ENCODE results near the gene CD81. TPM values are rescaled to one million over a fixed set of nuclear protein-coding genes. Genes with fewer than 3 reads are reported as not detected.
"Not testable (repeated sequence)": the region's sequence is repeated elsewhere in the genome, so short reads cannot be mapped to it uniquely, and the experiment has no call there.

CD81 gene
- total RNA-seq, 2 experiments from 2014 or later: 127 to 128 TPM

DNA sequence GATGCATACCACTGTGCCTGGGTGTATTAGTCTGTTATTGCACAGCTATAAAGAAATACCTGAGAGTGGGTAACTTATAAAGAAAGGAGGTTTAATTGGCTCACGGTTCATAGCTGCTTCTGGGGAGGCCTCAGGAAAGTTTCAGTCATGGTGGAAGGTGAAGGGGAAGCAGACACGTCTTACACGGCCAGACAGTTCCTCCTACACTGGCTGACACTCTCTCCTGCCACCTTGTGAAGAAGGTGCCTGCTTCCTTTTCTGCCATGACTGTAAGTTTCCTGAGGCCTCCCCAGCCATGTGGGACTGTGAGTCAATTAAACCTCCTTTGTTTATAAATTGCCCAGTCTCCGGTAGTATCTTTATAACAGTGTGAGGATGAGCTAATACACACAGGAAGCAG is 33.6 kb upstream of the CD81 start:
- Mint-ChIP-seq H3K4me3 (no peak overlapping the region), H3K36me3 (ENCODE audit: low read depth) (no peaks in the 10 kb centered on the region), H3K27me3 (ENCODE audit: low read depth) (no peaks in the 10 kb centered on the region), H3K4me1 (ENCODE audit: low read depth) (no peaks in the 10 kb centered on the region), H3K27ac (no peak overlapping the region), H3K9me3 (peaks cover 17% of the 10 kb centered on the region)
- intact Hi-C loops (cut with micrococcal nuclease): no loop called here
- CTCF ChIA-PET: interaction anchor here (0.9 to 1.5 kb wide), 2 partner anchors 39 to 189 kb away, joined by 3 to 4 read pairs; no protein-coding TSS in a partner anchor
- DNase-seq: no peak

DNA sequence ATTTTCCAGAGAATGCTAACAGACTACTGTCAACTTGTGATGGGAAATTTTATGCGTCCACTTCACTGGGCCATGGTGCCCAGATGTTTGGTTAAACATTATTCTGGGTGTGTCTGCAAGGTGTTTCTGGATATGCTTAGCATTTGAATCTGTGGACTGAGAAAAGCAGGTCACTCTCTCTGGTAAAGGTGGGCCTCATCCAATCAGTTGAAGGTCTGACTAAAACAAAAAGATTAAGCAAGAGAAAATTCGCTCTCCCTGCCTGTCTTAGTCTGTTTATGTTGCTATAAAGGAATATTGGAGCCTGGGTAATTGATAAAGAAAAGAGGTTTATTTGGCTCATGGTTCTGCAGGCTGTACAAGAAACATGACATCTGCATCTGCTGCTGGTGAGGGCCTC is 32.1 kb upstream of the CD81 start:
- no peaks in the 10 kb centered on the region for H3K4me1 Mint-ChIP-seq (ENCODE audit: low read depth)
- CTCF ChIA-PET: interaction anchor here (1.5 kb wide), 1 partner anchor 75 kb away, joined by 4 read pairs; no protein-coding TSS in a partner anchor
- H3K4me3 Mint-ChIP-seq: no peak overlapping the region
- peaks cover 4% of the 10 kb centered on the region for H3K36me3 Mint-ChIP-seq (ENCODE audit: low read depth)
- intact Hi-C loops (cut with micrococcal nuclease): no loop called here
- no peak overlapping the region for H3K27ac Mint-ChIP-seq
- no peak for DNase-seq
- H3K9me3 Mint-ChIP-seq: peaks cover 21% of the 10 kb centered on the region
- H3K27me3 Mint-ChIP-seq (ENCODE audit: low read depth): no peaks in the 10 kb centered on the region

- intact Hi-C loops (cut with micrococcal nuclease): no loop called here
- H3K4me1 Mint-ChIP-seq (ENCODE audit: low read depth): no peaks in the 10 kb centered on the region
- peaks cover 4% of the 10 kb centered on the region for H3K36me3 Mint-ChIP-seq (ENCODE audit: low read depth)
- no peak overlapping the region for H3K27ac Mint-ChIP-seq
- H3K27me3 Mint-ChIP-seq (ENCODE audit: low read depth): no peaks in the 10 kb centered on the region
- CTCF ChIA-PET: no interaction called here
- no peak for DNase-seq
- H3K9me3 Mint-ChIP-seq: peaks cover 21% of the 10 kb centered on the region
- H3K4me3 Mint-ChIP-seq: no peak overlapping the region
Measured at GRCh38 chr11:2346014-2346413, 31.1 kb upstream of the CD81 start.

DNA sequence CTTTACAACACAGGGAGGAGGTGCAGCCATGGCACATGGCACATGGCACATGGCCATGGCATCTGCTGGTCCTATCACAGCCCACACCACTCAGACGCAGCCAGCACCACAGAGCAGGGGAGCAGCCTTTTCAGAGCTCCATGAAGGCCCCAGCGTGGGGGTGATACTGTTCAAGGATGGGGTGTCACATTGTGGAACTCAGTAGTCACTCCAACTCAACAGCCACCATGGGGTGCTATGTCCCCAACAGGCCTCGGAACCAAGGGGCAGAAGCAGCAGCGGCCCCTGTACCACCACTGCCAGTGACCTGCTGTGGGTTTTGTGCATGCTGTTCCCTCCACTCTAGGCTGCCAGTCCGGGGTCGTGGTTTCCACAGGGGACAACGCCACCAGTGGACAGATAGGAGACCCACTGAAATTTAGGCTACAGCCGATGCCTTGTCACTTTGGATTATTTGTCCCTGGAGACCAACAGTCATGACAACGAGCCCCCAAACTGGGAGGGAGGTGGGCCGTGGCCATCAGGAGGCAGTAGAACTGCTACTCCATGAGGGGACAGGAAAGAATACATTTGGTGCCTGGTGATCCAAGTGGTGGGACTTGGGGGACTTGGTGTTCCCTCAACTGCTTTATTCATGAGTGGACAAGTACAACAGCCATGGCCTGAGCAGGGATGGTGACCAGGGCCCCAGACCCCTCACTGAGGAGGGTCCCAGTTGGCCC is 30.4 kb upstream of the CD81 start:
- Mint-ChIP-seq H3K27me3 (ENCODE audit: low read depth) (no peaks in the 10 kb centered on the region), H3K4me3 (no peak overlapping the region), H3K9me3 (peaks cover 21% of the 10 kb centered on the region), H3K4me1 (ENCODE audit: low read depth) (no peaks in the 10 kb centered on the region), H3K36me3 (ENCODE audit: low read depth) (peaks cover 4% of the 10 kb centered on the region), H3K27ac (no peak overlapping the region)
- no peak for DNase-seq
- CTCF ChIA-PET: no interaction called here
- intact Hi-C loops (cut with micrococcal nuclease): no loop called here

DNA sequence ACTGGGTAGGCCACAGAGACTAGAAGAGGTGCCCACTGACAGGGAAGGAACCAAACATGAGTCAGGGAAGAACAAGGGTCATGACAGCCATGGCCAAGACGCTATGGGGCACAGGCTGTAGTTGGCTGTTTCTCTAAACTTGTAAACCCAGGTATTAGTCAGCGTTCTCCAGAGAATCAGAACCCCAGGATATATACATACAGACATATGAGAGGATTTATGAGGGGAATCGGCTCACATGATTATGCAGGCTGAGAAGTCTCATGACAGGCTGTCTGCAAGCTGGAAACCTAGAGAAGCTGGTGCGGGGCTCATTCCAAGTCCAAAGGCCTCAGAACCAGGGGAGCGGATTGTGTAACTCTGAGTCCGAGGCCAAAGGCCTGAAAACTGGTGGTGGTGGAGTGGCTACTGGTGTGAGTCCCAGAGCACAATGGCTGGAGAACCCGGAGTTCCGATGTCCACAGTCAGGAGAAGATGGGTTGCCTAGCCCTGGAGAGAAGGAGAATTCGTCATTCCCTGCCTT is 29.7 kb upstream of the CD81 start:
- H3K36me3 Mint-ChIP-seq (ENCODE audit: low read depth): peaks cover 4% of the 10 kb centered on the region
- peaks cover 19% of the 10 kb centered on the region for H3K9me3 Mint-ChIP-seq
- H3K27me3 Mint-ChIP-seq (ENCODE audit: low read depth): no peaks in the 10 kb centered on the region
- intact Hi-C loops (cut with micrococcal nuclease): no loop called here
- no peak overlapping the region for H3K27ac Mint-ChIP-seq
- CTCF ChIA-PET: no interaction called here
- no peaks in the 10 kb centered on the region for H3K4me1 Mint-ChIP-seq (ENCODE audit: low read depth)
- H3K4me3 Mint-ChIP-seq: no peak overlapping the region
- DNase-seq: no peak

DNA sequence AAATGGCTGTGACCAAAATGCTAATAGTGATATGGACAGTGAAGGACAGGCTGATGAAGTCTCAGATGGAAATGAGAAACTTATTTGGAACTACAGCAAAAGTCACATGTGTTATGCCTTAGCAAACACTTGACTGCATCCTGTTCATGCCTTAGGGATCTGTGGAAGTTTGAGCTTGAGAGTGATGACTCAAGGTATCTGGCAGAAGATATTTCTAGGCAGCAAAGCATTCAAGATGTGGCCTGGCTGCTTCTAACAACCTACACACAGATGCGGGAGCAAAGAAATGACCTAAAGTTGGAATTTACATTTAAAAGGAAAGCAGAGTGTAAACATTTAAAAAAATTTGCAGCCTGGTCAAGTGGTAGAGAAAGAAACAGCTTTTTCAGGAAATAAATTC is 28.1 kb upstream of the CD81 start:
- no peak overlapping the region for H3K27ac Mint-ChIP-seq
- H3K4me3 Mint-ChIP-seq: no peak overlapping the region
- peaks cover 4% of the 10 kb centered on the region for H3K36me3 Mint-ChIP-seq (ENCODE audit: low read depth)
- no peaks in the 10 kb centered on the region for H3K27me3 Mint-ChIP-seq (ENCODE audit: low read depth)
- CTCF ChIA-PET: no interaction called here
- DNase-seq: no peak
- H3K9me3 Mint-ChIP-seq: peaks cover 15% of the 10 kb centered on the region
- H3K4me1 Mint-ChIP-seq (ENCODE audit: low read depth): no peaks in the 10 kb centered on the region
- intact Hi-C loops (cut with micrococcal nuclease): no loop called here

DNA sequence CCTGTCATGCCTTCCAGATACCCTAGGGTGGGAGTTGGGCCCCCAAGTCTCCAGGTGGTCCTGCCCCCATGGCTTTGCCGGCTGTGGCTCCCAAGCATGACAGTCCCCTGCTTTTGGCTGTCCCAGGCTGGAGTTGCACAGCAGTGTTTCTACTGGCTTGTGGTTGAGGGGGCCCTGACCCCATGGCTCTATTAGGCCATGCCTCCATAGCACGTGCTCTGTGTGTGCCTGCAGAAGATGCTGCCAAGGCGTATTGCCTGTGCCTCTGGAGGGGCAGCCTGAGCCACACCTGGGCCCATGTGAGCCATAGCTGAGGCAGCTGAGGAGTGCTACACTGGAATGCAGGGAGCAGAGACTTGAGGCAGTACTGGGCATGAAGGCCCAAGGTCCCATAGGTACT is 25.4 kb upstream of the CD81 start:
- H3K27me3 Mint-ChIP-seq (ENCODE audit: low read depth): no peaks in the 10 kb centered on the region
- H3K27ac Mint-ChIP-seq: no peak overlapping the region
- no peak for DNase-seq
- intact Hi-C loops (cut with micrococcal nuclease): no loop called here
- CTCF ChIA-PET: no interaction called here
- peaks cover 4% of the 10 kb centered on the region for H3K36me3 Mint-ChIP-seq (ENCODE audit: low read depth)
- H3K4me1 Mint-ChIP-seq (ENCODE audit: low read depth): no peaks in the 10 kb centered on the region
- H3K9me3 Mint-ChIP-seq: peaks cover 9% of the 10 kb centered on the region
- H3K4me3 Mint-ChIP-seq: no peak overlapping the region

GRCh38 chr11:2352420-2352819 is 24.7 kb upstream of the CD81 start:
- CTCF ChIA-PET: no interaction called here
- Mint-ChIP-seq H3K4me3 (no peak overlapping the region), H3K9me3 (peaks cover 9% of the 10 kb centered on the region), H3K36me3 (ENCODE audit: low read depth) (peaks cover 4% of the 10 kb centered on the region), H3K4me1 (ENCODE audit: low read depth) (no peaks in the 10 kb centered on the region), H3K27me3 (ENCODE audit: low read depth) (no peaks in the 10 kb centered on the region), H3K27ac (no peak overlapping the region)
- intact Hi-C loops (cut with micrococcal nuclease): no loop called here
- no peak for DNase-seq

DNA sequence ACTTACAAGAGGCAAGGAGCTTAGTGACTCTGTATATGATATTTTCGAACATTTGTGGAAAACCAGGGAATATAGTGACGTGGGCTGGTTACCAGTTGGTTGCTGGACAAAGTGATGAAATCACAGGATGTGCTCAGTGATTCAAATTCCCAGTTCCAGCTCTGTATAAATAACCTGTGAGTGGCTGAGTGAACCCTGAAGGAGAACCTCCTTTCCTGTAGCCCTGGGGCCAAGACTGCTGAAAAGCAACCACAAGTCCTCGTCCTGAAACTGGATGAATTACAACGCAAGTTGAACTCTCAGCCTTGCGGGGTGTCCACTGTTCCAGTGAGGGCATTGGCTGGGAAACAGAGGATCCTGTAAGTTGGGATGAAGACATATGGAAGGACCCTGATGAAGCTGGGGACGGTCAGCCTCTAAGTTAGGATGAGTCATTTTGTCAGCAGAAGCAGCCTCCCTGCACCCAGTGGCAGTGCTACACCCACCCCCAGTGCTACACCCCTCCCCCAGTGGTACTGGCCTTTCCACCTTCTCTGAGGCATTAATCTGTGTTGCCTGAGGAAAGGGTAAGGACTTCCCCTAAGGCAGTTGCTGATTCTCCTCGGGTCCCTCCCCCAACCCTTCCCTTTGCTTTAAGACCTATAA is 22.0 kb upstream of the CD81 start:
- H3K4me3 Mint-ChIP-seq: no peak overlapping the region
- no peak overlapping the region for H3K27ac Mint-ChIP-seq
- intact Hi-C loops (cut with micrococcal nuclease): no loop called here
- H3K9me3 Mint-ChIP-seq: no peaks in the 10 kb centered on the region
- CTCF ChIA-PET: no interaction called here
- no peaks in the 10 kb centered on the region for H3K27me3 Mint-ChIP-seq (ENCODE audit: low read depth)
- no peak for DNase-seq
- H3K36me3 Mint-ChIP-seq (ENCODE audit: low read depth): no peaks in the 10 kb centered on the region
- no peaks in the 10 kb centered on the region for H3K4me1 Mint-ChIP-seq (ENCODE audit: low read depth)

DNA sequence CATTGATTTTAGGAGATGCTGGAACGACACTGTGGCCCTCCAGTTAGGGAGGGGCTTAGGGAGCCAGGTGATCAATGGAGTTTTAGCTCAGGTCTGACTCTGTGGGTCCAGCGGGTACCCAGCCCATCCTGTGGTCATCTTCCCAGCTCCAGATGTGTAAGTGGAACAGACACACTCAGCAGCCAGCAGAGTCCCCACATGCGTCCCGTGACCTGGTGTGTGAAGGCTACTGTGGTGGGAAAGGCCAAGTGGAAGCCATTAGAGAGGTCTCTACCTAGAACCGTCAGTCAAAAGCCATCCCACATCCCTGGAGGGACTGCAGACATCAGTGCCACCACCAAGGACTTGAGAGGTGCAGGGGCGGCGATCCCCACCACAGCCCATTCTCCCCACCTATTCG is 19.9 kb upstream of the CD81 start:
- Mint-ChIP-seq H3K9me3 (no peaks in the 10 kb centered on the region), H3K4me1 (ENCODE audit: low read depth) (no peaks in the 10 kb centered on the region), H3K27ac (no peak overlapping the region), H3K27me3 (ENCODE audit: low read depth) (no peaks in the 10 kb centered on the region), H3K4me3 (no peak overlapping the region), H3K36me3 (ENCODE audit: low read depth) (no peaks in the 10 kb centered on the region)
- DNase-seq: no peak
- intact Hi-C loops (cut with micrococcal nuclease): no loop called here
- CTCF ChIA-PET: no interaction called here

DNA sequence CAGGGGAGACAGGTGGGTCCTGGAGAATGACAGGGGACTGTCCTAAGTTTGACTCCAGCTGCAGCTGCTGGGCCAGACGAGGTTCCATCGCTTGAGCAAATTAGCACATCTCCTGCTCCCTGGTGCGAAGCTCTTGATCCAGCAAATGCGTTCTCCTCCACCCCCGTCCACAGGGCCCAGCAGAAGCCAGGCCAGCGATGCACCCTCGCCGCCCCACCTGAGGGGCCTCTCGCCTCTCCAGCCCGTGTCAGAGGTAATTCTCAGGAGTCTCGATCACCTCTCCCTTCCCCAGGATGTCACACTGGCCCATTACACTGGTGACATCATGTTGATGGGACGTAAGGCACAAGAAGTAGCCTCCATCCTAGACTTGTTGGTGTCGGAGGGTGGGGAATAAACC is 19.5 kb upstream of the CD81 start:
- H3K9me3 Mint-ChIP-seq; intact Hi-C loops (cut with micrococcal nuclease); H3K36me3 Mint-ChIP-seq (ENCODE audit: low read depth); H3K4me1 Mint-ChIP-seq (ENCODE audit: low read depth); CTCF ChIA-PET; DNase-seq; H3K27me3 Mint-ChIP-seq (ENCODE audit: low read depth); H3K4me3 Mint-ChIP-seq; H3K27ac Mint-ChIP-seq: not testable (repeated sequence)

DNA sequence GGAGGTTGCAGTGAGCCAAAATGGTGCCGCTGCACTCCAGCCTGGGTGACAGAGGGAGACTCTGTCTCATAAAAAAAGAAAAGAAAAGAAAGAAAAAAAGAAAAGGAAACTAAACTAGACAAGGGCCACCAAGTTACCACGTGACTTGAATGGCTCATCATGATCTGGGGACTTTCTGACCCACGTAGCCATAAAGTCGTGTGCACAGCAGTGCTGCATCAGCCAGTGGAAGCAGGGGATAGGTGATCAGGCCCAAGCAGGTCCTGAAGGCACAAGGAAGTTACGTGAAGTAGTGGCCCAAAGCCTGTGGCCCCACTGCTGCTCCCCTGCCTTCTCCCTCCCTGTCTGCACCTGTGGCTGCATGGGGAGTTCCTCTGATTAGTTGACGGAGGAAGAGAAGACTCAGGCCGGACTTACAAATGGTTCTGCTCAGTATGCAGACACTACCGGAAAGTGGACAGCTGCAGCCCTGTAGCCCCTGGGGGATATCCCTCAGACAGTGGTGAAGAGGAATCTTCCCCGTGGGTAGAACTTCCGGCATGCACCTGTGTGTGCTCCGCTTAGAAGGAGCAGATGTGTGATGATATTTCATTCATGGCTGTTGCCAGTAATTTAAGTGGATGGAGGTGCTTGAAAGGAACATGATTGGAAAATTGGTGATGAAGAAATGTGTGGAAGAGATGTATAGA is 18.2 kb upstream of the CD81 start:
- Mint-ChIP-seq H3K4me1 (ENCODE audit: low read depth) (no peaks in the 10 kb centered on the region), H3K9me3 (no peaks in the 10 kb centered on the region), H3K4me3 (no peak overlapping the region), H3K36me3 (ENCODE audit: low read depth) (no peaks in the 10 kb centered on the region), H3K27ac (no peak overlapping the region), H3K27me3 (ENCODE audit: low read depth) (no peaks in the 10 kb centered on the region)
- CTCF ChIA-PET: interaction anchor here (1.1 kb wide), 1 partner anchor 69 kb away, joined by 3 read pairs; no protein-coding TSS in a partner anchor
- DNase-seq: no peak
- intact Hi-C loops (cut with micrococcal nuclease): no loop called here

All from activated naive CD4-positive, alpha-beta T cell treated with anti-CD3 and anti-CD28 coated beads for 36 hours (primary cell).